ENCODE data around the gene CHIT1.

GRCh38 chr1:203178083-203178482 is 51.4 kb downstream of the CHIT1 start:
- TF ChIP-seq CTCF (IDR thresholded peaks at IDR 0.05; ENCODE audit: low read depth, low read length) (no peak), MYC (IDR thresholded peaks at IDR 0.05; ENCODE audit: low read depth, low read length) (no peak), POLR2A (IDR thresholded peaks at IDR 0.05; ENCODE audit: extremely low read depth, insufficient read length) (no peak)
